ENCODE results near the gene NBR1. TPM values are rescaled to one million over a fixed set of nuclear protein-coding genes. Genes with fewer than 3 reads are reported as not detected.
A peak's percentile ranks its signal among the peaks of the same experiment; 100 is the strongest.

NBR1 gene
- polyA plus RNA-seq, 3 donors: 40.4 to 88.5 (median 64.0) TPM

- no peaks in the 10 kb centered on the region for H3K9me3 ChIP-seq (replicated peaks in 1 of 2; ENCODE audit: control insufficient read depth in 1 of 2, insufficient read depth in 1 of 2, low read length in 2 of 2)
- no peaks in the 10 kb centered on the region for H3K27me3 ChIP-seq (ENCODE audit: control insufficient read depth in 2 of 2, insufficient read depth in 2 of 2, low read length in 2 of 2)
- H3K27me3 Mint-ChIP-seq (ENCODE audit: low read depth in 3 of 3): peaks cover 0 to 2% (median 0%) of the 10 kb centered on the region in 3 donors
- peaks cover 60 to 71% of the 10 kb centered on the region in 2 donors for H3K36me3 ChIP-seq (replicated peaks in 1 of 2; ENCODE audit: control insufficient read depth in 1 of 2, insufficient read depth in 2 of 2, low read length in 2 of 2)
- H3K4me1 ChIP-seq (ENCODE audit: control insufficient read depth in 1 of 2, insufficient read depth in 2 of 2, low read length in 2 of 2): peaks cover 29 to 36% of the 10 kb centered on the region in 2 donors
- intact Hi-C loops (cut with micrococcal nuclease): loop anchor here in 1 of 2 donors (5.0 kb wide), 1 partner anchor 106 kb away; no protein-coding TSS in a partner anchor
- peak within 1 kb of the TSS; percentile 71 for H2AFZ ChIP-seq (ENCODE audit: insufficient read depth, low read depth, low read length, poor library complexity, severe bottlenecking)
- whole genome bisulfite sequencing (ENCODE audit: insufficient coverage): 0% methylated on average over 20 of the region's 54 CpGs
- peak within 1 kb of the TSS; percentile 96 for H3K4me2 ChIP-seq (replicated peaks; ENCODE audit: extremely low read depth, low read length, poor library complexity, severe bottlenecking)
- H3K36me3 Mint-ChIP-seq: peaks cover 55 to 68% of the 10 kb centered on the region in 2 donors
- H3K27ac ChIP-seq (ENCODE audit: low read depth in 1 of 2, low read length in 2 of 2): peak within 1 kb of the TSS; percentile 84 to 85
- peaks cover 19% of the 10 kb centered on the region for H3K79me2 ChIP-seq (ENCODE audit: insufficient read depth, low read length)
- peak within 1 kb of the TSS; percentile 91 to 97 (median 95) for H3K27ac Mint-ChIP-seq
- peak within 1 kb of the TSS; percentile 77 for H3K9ac ChIP-seq (ENCODE audit: insufficient read depth, low read length, poor library complexity, severe bottlenecking)
- H3K4me1 Mint-ChIP-seq: peaks cover 36% of the 10 kb centered on the region
- H3K4me3 Mint-ChIP-seq: peak within 1 kb of the TSS; percentile 98
- peak; percentile 25 for TF ChIP-seq CTCF (IDR thresholded peaks at IDR 0.05)
- peak within 1 kb of the TSS; percentile 73 to 96 (median 82) for H3K4me3 ChIP-seq (replicated peaks in 1 of 3; ENCODE audit: low read depth in 2 of 3, low read length in 3 of 3)
- DNase-seq: peak; percentile 47 to 94 (median 60)
- peaks cover 51% of the 10 kb centered on the region for H4K20me1 ChIP-seq (ENCODE audit: insufficient read depth, low read length)
- H3K9me3 Mint-ChIP-seq: no peaks in the 10 kb centered on the region
These were observed 40.7 kb downstream of the NBR1 start, which contains the start of gene TMEM106A for GRCh38 chr17:43211480-43212402. TMEM106A (plus strand) TSS chr17:43211875; CDS start chr17:43213042, 1,167 bp downstream.

All from CD14-positive monocyte (primary cell).